NCI-H748 (cell line): ENCODE measurements around the gene CAPN12.
"Not testable (repeated sequence)": the region's sequence is repeated elsewhere in the genome, so short reads cannot be mapped to it uniquely, and the experiment has no call there.

ENCODE experiments used
- DNase-seq: peaks from one replicate; lab custom pipeline; 2025; ENCODE audit not compliant: unreplicated experiment; lab: John Stamatoyannopoulos, UW

The CAPN12 gene

GRCh38 chr19:38744298-38744681 lies at the start of gene CAPN12:
CAPN12 (minus strand) TSS chr19:38744474; CDS start chr19:38744165, 309 bp downstream.
- no peak for DNase-seq

GRCh38 chr19:38793671-38794070 lies 49.4 kb upstream of the CAPN12 start:
- DNase-seq, result no peak

GRCh38 chr19:38793177-38793576 lies 48.9 kb upstream of the CAPN12 start:
- no peak for DNase-seq

GRCh38 chr19:38792250-38793111 lies 48.2 kb upstream of the CAPN12 start:
- DNase-seq, result no peak

- not testable (repeated sequence) for DNase-seq
Measured at GRCh38 chr19:38791451-38792064, 47.3 kb upstream of the CAPN12 start.

GRCh38 chr19:38790507-38791403 lies 46.5 kb upstream of the CAPN12 start:
- DNase-seq, result not testable (repeated sequence)

- DNase-seq, result no peak
Measured at GRCh38 chr19:38788478-38789243, 44.4 kb upstream of the CAPN12 start, which contains the start of gene LGALS7B. LGALS7B (plus strand) TSS chr19:38789200; CDS start chr19:38789227, 27 bp downstream.

GRCh38 chr19:38786572-38787265 lies 42.4 kb upstream of the CAPN12 start:
- DNase-seq, result no peak

- not testable (repeated sequence) for DNase-seq
Measured at GRCh38 chr19:38786061-38786460, 41.8 kb upstream of the CAPN12 start.

GRCh38 chr19:38785187-38785699 lies 41.0 kb upstream of the CAPN12 start:
- no peak for DNase-seq

- DNase-seq, result no peak
Measured at GRCh38 chr19:38784224-38784623, 40.0 kb upstream of the CAPN12 start.

GRCh38 chr19:38782212-38782611 lies 37.9 kb upstream of the CAPN12 start:
- not testable (repeated sequence) for DNase-seq

- DNase-seq, result peak; percentile 53
Measured at GRCh38 chr19:38781058-38781457, 36.8 kb upstream of the CAPN12 start.

- no peak for DNase-seq
Measured at GRCh38 chr19:38780443-38780842, 36.2 kb upstream of the CAPN12 start.

- DNase-seq, result no peak
Measured at GRCh38 chr19:38778733-38779132, 34.5 kb upstream of the CAPN12 start.

- DNase-seq, result no peak
Measured at GRCh38 chr19:38774181-38774950, 30.1 kb upstream of the CAPN12 start.

- no peak for DNase-seq
Measured at GRCh38 chr19:38773469-38774177, 29.3 kb upstream of the CAPN12 start, which contains the start of gene LGALS7. LGALS7 (minus strand) TSS chr19:38773517; CDS start chr19:38773492, 25 bp downstream.

- not testable (repeated sequence) for DNase-seq
Measured at GRCh38 chr19:38771569-38771968, 27.3 kb upstream of the CAPN12 start.
